HAP-1 (cell line): Measurements from ENCODE around the gene HLA-DPB1.

Experiments
- DNase-seq, 2 experiments: peaks; one replicate each; pipeline ENCODE4 v3.0.0-alpha.2; 2016 to 2020; ENCODE audit warnings: low spot score in 2 of 2
- H3K27me3 ChIP-seq: fragments of 250-450 bp; sonication (Bioruptor Pico); 2 replicates; pipeline ENCODE4 v1.5.1; 2020; ENCODE audit warnings: low read depth, mild to moderate bottlenecking, moderate library complexity
- H3K36me3 ChIP-seq: fragments of 250-450 bp; sonication (Bioruptor Pico); replicated peaks from 2 replicates; pipeline ENCODE4 v1.5.1; 2020; ENCODE audit warnings: mild to moderate bottlenecking
- H3K4me1 ChIP-seq: fragments of 250-450 bp; sonication (Bioruptor Pico); 2 replicates; pipeline ENCODE4 v1.5.1; 2020; ENCODE audit warnings: mild to moderate bottlenecking
- H3K4me3 ChIP-seq: fragments of 250-450 bp; sonication (Bioruptor Pico); 2 replicates; pipeline ENCODE4 v1.5.1; 2020; ENCODE audit warnings: mild to moderate bottlenecking, moderate library complexity
- H3K9me3 ChIP-seq: fragments of 250-450 bp; sonication (Bioruptor Pico); 2 replicates; pipeline ENCODE4 v1.5.1; 2020; ENCODE audit warnings: mild to moderate bottlenecking, moderate library complexity
- in situ Hi-C: fragments of 300-500 bp; cut with MboI; formaldehyde crosslinking; loops from 3 replicates; pipeline ENCODE4 v1.14.3; 2020; ENCODE audit warnings: low sequenced_read_pairs, inconsistent platforms, mixed read lengths

The HLA-DPB1 gene

GRCh38 chr6:33118525-33119123 lies 42.8 kb downstream of the HLA-DPB1 start:
- DNase-seq = peak; percentile 32 to 54
- no peaks in the 10 kb centered on the region for H3K36me3 ChIP-seq
- H3K4me3 ChIP-seq = no peak overlapping the region
- peaks cover 35% of the 10 kb centered on the region for H3K27me3 ChIP-seq
- H3K4me1 ChIP-seq = no peaks in the 10 kb centered on the region
- H3K9me3 ChIP-seq = no peaks in the 10 kb centered on the region
- in situ Hi-C loops = no loop called here

- H3K9me3 ChIP-seq = peaks cover 4% of the 10 kb centered on the region; the same call in 1 of the 2 replicates
- H3K4me1 ChIP-seq = peaks cover 3% of the 10 kb centered on the region
- in situ Hi-C loops = loop anchor here (5.0 kb wide), 1 partner anchor 127 kb away; no protein-coding TSS in a partner anchor
- no peak for DNase-seq
- no peaks in the 10 kb centered on the region for H3K36me3 ChIP-seq
- H3K27me3 ChIP-seq = peaks cover 31% of the 10 kb centered on the region
- H3K4me3 ChIP-seq = no peak overlapping the region
Measured at GRCh38 chr6:33120001-33120400, 44.2 kb downstream of the HLA-DPB1 start.

- in situ Hi-C loops = loop anchor here (5.0 kb wide), 1 partner anchor 124 kb away; no protein-coding TSS in a partner anchor
- no peaks in the 10 kb centered on the region for H3K36me3 ChIP-seq
- peaks cover 4% of the 10 kb centered on the region; the same call in 1 of the 2 replicates for H3K9me3 ChIP-seq
- peaks cover 5% of the 10 kb centered on the region for H3K4me1 ChIP-seq
- H3K27me3 ChIP-seq = peaks cover 21% of the 10 kb centered on the region
- DNase-seq = no peak
- no peak overlapping the region for H3K4me3 ChIP-seq
Measured at GRCh38 chr6:33123181-33123580, 47.4 kb downstream of the HLA-DPB1 start.

GRCh38 chr6:33123732-33124524 lies 48.1 kb downstream of the HLA-DPB1 start:
- Histone ChIP-seq H3K4me1 (peaks cover 5% of the 10 kb centered on the region), H3K9me3 (peaks cover 4% of the 10 kb centered on the region; the same call in 1 of the 2 replicates), H3K27me3 (peaks cover 22% of the 10 kb centered on the region), H3K4me3 (no peak overlapping the region), H3K36me3 (no peaks in the 10 kb centered on the region)
- peak; percentile 75 to 79 for DNase-seq
- in situ Hi-C loops = loop anchor here (5.0 kb wide), 1 partner anchor 123 kb away; no protein-coding TSS in a partner anchor

- Histone ChIP-seq H3K4me1 (peaks cover 5% of the 10 kb centered on the region), H3K36me3 (no peaks in the 10 kb centered on the region), H3K27me3 (peaks cover 18% of the 10 kb centered on the region), H3K9me3 (peaks cover 4% of the 10 kb centered on the region; the same call in 1 of the 2 replicates), H3K4me3 (no peak overlapping the region)
- in situ Hi-C loops = loop anchor here (5.0 kb wide), 1 partner anchor 123 kb away; no protein-coding TSS in a partner anchor
- no peak for DNase-seq
Measured at GRCh38 chr6:33124525-33124901, 48.7 kb downstream of the HLA-DPB1 start.

GRCh38 chr6:33124947-33125346 lies 49.2 kb downstream of the HLA-DPB1 start:
- H3K4me1 ChIP-seq = peaks cover 5% of the 10 kb centered on the region
- H3K4me3 ChIP-seq = no peak overlapping the region
- DNase-seq = no peak
- peaks cover 4% of the 10 kb centered on the region; the same call in 1 of the 2 replicates for H3K9me3 ChIP-seq
- no peaks in the 10 kb centered on the region for H3K36me3 ChIP-seq
- in situ Hi-C loops = loop anchor here (5.0 kb wide), 1 partner anchor 122 kb away; no protein-coding TSS in a partner anchor
- H3K27me3 ChIP-seq = peaks cover 16% of the 10 kb centered on the region

GRCh38 chr6:33126101-33126714 lies 50.4 kb downstream of the HLA-DPB1 start:
- Histone ChIP-seq H3K27me3 (peaks cover 6% of the 10 kb centered on the region; the same call in 1 of the 2 replicates), H3K9me3 (peaks cover 4% of the 10 kb centered on the region; the same call in 1 of the 2 replicates), H3K4me3 (no peak overlapping the region), H3K36me3 (no peaks in the 10 kb centered on the region), H3K4me1 (peaks cover 5% of the 10 kb centered on the region)
- DNase-seq = peak in 1 of 2 experiments; percentile 81
- in situ Hi-C loops = no loop called here

GRCh38 chr6:33128318-33128717 lies 52.5 kb downstream of the HLA-DPB1 start:
- in situ Hi-C loops = no loop called here
- peaks cover 3% of the 10 kb centered on the region; the same call in 1 of the 2 replicates for H3K27me3 ChIP-seq
- peaks cover 5% of the 10 kb centered on the region for H3K4me1 ChIP-seq
- no peak for DNase-seq
- H3K9me3 ChIP-seq = peaks cover 4% of the 10 kb centered on the region; the same call in 1 of the 2 replicates
- no peaks in the 10 kb centered on the region for H3K36me3 ChIP-seq
- H3K4me3 ChIP-seq = no peak overlapping the region

- Histone ChIP-seq H3K36me3 (no peaks in the 10 kb centered on the region), H3K4me1 (no peaks in the 10 kb centered on the region), H3K4me3 (no peak overlapping the region), H3K9me3 (no peaks in the 10 kb centered on the region), H3K27me3 (peaks cover 3% of the 10 kb centered on the region; the same call in 1 of the 2 replicates)
- DNase-seq = no peak
- in situ Hi-C loops = no loop called here
Measured at GRCh38 chr6:33132081-33132524, 56.3 kb downstream of the HLA-DPB1 start.

- in situ Hi-C loops = no loop called here
- no peak for DNase-seq
- no peaks in the 10 kb centered on the region for H3K4me1 ChIP-seq
- H3K9me3 ChIP-seq = no peaks in the 10 kb centered on the region
- no peak overlapping the region for H3K4me3 ChIP-seq
- H3K27me3 ChIP-seq = peaks cover 9% of the 10 kb centered on the region
- H3K36me3 ChIP-seq = no peaks in the 10 kb centered on the region
Measured at GRCh38 chr6:33136310-33136900, 60.6 kb downstream of the HLA-DPB1 start.
